ENCODE measurements around the gene SDK1. TPM values are rescaled to one million over a fixed set of nuclear protein-coding genes. Genes with fewer than 3 reads are reported as not detected.
"Not testable (repeated sequence)": the region's sequence is repeated elsewhere in the genome, so short reads cannot be mapped to it uniquely, and the experiment has no call there.

Gene SDK1
- total RNA-seq, 1 donor from 2014 or later, result 225 TPM

GRCh38 chr7:3937605-3938004 lies 636.6 kb downstream of the SDK1 start:
- H3K4me1 Mint-ChIP-seq (ENCODE audit: low read depth, unreplicated experiment), result peaks cover 12% of the 10 kb centered on the region
- peaks cover 18% of the 10 kb centered on the region for H3K27me3 Mint-ChIP-seq (ENCODE audit: unreplicated experiment)
- H3K4me3 Mint-ChIP-seq (ENCODE audit: unreplicated experiment), result no peak overlapping the region
- no peak for TF ChIP-seq CTCF (IDR thresholded peaks at IDR 0.05; ENCODE audit: partially characterized antibody, unreplicated experiment)
- H3K36me3 Mint-ChIP-seq (ENCODE audit: unreplicated experiment), result peaks cover 36% of the 10 kb centered on the region
- H3K9me3 Mint-ChIP-seq (ENCODE audit: unreplicated experiment), result peaks cover 41% of the 10 kb centered on the region
- no peak overlapping the region for H3K27ac Mint-ChIP-seq (ENCODE audit: unreplicated experiment)
- no peak for DNase-seq

GRCh38 chr7:3941706-3942105 lies 640.7 kb downstream of the SDK1 start:
- Mint-ChIP-seq H3K27me3 (ENCODE audit: unreplicated experiment) (peaks cover 11% of the 10 kb centered on the region), H3K36me3 (ENCODE audit: unreplicated experiment) (peaks cover 17% of the 10 kb centered on the region), H3K9me3 (ENCODE audit: unreplicated experiment) (peaks cover 31% of the 10 kb centered on the region)
- not testable (repeated sequence) for H3K27ac Mint-ChIP-seq (ENCODE audit: unreplicated experiment); H3K4me3 Mint-ChIP-seq (ENCODE audit: unreplicated experiment); H3K4me1 Mint-ChIP-seq (ENCODE audit: low read depth, unreplicated experiment); DNase-seq

DNA sequence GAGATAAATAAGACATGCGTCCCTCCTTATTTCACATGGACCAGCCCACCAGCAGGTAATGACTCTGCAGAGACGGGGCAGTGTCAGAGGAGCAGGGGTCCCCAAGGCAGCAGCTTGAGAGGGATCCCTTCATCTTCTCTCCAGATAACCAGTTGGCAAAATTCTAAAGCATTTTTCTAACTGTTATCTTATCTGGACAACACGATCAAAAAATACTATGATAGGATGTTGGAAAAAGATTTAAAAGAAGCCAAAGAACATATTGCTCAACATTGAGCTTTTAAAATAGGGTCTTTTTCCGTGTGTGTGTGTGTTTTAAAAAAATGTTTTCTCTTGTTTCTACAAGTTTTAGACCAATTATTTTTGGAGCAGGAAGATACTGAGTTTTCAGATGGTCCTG lies 641.2 kb downstream of the SDK1 start:
- H3K4me1 Mint-ChIP-seq (ENCODE audit: low read depth, unreplicated experiment), result peaks cover 3% of the 10 kb centered on the region
- H3K4me3 Mint-ChIP-seq (ENCODE audit: unreplicated experiment), result no peak overlapping the region
- peaks cover 8% of the 10 kb centered on the region for H3K27me3 Mint-ChIP-seq (ENCODE audit: unreplicated experiment)
- peaks cover 25% of the 10 kb centered on the region for H3K9me3 Mint-ChIP-seq (ENCODE audit: unreplicated experiment)
- peaks cover 11% of the 10 kb centered on the region for H3K36me3 Mint-ChIP-seq (ENCODE audit: unreplicated experiment)
- no peak overlapping the region for H3K27ac Mint-ChIP-seq (ENCODE audit: unreplicated experiment)
- TF ChIP-seq CTCF (IDR thresholded peaks at IDR 0.05; ENCODE audit: partially characterized antibody, unreplicated experiment), result no peak
- no peak for DNase-seq

GRCh38 chr7:3942816-3943745 lies 642.0 kb downstream of the SDK1 start:
- Mint-ChIP-seq H3K4me3 (ENCODE audit: unreplicated experiment) (no peak overlapping the region), H3K27me3 (ENCODE audit: unreplicated experiment) (peaks cover 8% of the 10 kb centered on the region), H3K4me1 (ENCODE audit: low read depth, unreplicated experiment) (peaks cover 3% of the 10 kb centered on the region), H3K27ac (ENCODE audit: unreplicated experiment) (no peak overlapping the region), H3K9me3 (ENCODE audit: unreplicated experiment) (peaks cover 19% of the 10 kb centered on the region), H3K36me3 (ENCODE audit: unreplicated experiment) (peaks cover 10% of the 10 kb centered on the region)
- DNase-seq, result no peak
- TF ChIP-seq CTCF (IDR thresholded peaks at IDR 0.05; ENCODE audit: partially characterized antibody, unreplicated experiment), result no peak

DNA sequence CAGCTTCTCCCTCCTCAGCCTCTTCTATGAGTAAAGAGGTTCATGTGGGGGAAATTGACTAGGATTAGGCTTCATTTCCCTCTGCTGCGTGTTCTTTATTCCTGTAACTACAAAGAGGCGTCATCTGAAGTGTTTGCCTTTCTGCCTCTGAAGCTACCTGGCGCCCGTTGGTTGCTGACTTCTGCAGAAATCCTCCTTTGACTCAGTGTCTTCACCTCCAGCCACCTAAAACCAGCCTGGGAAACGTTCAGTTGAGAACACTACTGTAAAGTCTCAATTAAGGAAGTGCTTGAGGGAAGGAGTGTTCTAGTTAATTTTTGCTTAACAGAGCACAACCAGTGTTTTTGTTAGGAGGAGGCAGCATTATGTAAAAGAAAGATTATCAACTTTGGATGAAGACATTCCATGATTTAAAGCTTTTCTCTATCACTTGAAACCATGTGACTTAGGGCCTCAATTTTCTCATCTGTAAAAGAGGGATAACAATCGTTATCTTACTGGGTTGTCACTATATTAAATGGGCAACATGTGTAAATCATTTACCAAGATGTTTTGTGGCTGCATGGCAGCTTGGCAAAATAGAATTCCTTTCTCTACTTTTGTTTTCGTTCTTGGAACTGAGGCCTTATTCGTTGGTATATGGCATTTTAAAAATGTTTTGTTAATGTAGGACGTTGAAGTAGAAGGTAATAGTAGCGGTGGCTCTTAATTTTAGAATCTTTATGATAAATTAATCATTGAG lies 642.9 kb downstream of the SDK1 start:
- H3K4me3 Mint-ChIP-seq (ENCODE audit: unreplicated experiment), result no peak overlapping the region
- peaks cover 11% of the 10 kb centered on the region for H3K27me3 Mint-ChIP-seq (ENCODE audit: unreplicated experiment)
- peaks cover 15% of the 10 kb centered on the region for H3K9me3 Mint-ChIP-seq (ENCODE audit: unreplicated experiment)
- no peak for DNase-seq
- peaks cover 6% of the 10 kb centered on the region for H3K4me1 Mint-ChIP-seq (ENCODE audit: low read depth, unreplicated experiment)
- H3K36me3 Mint-ChIP-seq (ENCODE audit: unreplicated experiment), result peaks cover 10% of the 10 kb centered on the region
- H3K27ac Mint-ChIP-seq (ENCODE audit: unreplicated experiment), result no peak overlapping the region
- TF ChIP-seq CTCF (IDR thresholded peaks at IDR 0.05; ENCODE audit: partially characterized antibody, unreplicated experiment), result no peak
